Panc1 (cell line): ENCODE results near the gene PCGF1. TPM values are rescaled to one million over a fixed set of nuclear protein-coding genes. Genes with fewer than 3 reads are reported as not detected.

Experiments
- ATAC-seq: fragments of 200-7000 bp; cut with Tn5 transposase; 2 replicates; pipeline ENCODE4 v1.9.1; 2020; ENCODE audit warnings: mild to moderate bottlenecking, moderate library complexity
- BruUV-seq: library from RNA; stranded (reverse); fragments of 400-500 nt; replicated peaks from 2 replicates; lab custom pipeline; 2021; lab: Mats Ljungman, UMichigan
- CTCF ChIA-PET: fragments of 300-600 bp; sonication (Branson Sonifier 250); formaldehyde crosslinking; loops from one replicate; lab custom pipeline; 2022; ENCODE audit warnings: antibody characterized with exemption; lab: Charles Lee
- POLR2A ChIA-PET: fragments of 300-600 bp; sonication (Branson Sonifier 250); formaldehyde crosslinking; loops from one replicate; lab custom pipeline; 2022; ENCODE audit warnings: antibody characterized with exemption; lab: Charles Lee
- DNase-seq: peaks from one replicate; pipeline ENCODE4 v3.0.0-alpha.2; 2010; ENCODE audit warnings: low read depth, low spot score
- H3K27ac ChIP-seq: 2 replicates; pipeline ENCODE4 v1.5.1; 2011; ENCODE audit warnings: mild to moderate bottlenecking, low read length, inconsistent platforms
- H3K27me3 ChIP-seq: fragments of 200-500 bp; sonication (Bioruptor generic); 2 replicates; pipeline ENCODE4 v1.6.0; 2014; ENCODE audit warnings: low read length, inconsistent platforms; ENCODE audit not compliant: control insufficient read depth, insufficient read depth
- H3K36me3 ChIP-seq: fragments of 200-500 bp; sonication (Bioruptor generic); 2 replicates; pipeline ENCODE4 v1.5.1; 2014; ENCODE audit warnings: inconsistent platforms, mild to moderate bottlenecking, low read length, moderate library complexity; ENCODE audit not compliant: control insufficient read depth, insufficient read depth
- H3K4me1 ChIP-seq: 2 replicates; pipeline ENCODE4 v1.5.1; 2011; ENCODE audit warnings: inconsistent platforms, mild to moderate bottlenecking, low read length, moderate library complexity; ENCODE audit not compliant: control insufficient read depth, insufficient read depth
- H3K4me3 ChIP-seq, 2 experiments: 2 replicates each; pipeline ENCODE4 v1.5.1; 2011 to 2012; ENCODE audit warnings: low read depth in 2 of 2, low read length in 2 of 2, mild to moderate bottlenecking in 2 of 2, inconsistent platforms in 1 of 2, moderate library complexity in 1 of 2
- H3K9me3 ChIP-seq: fragments of 200-500 bp; sonication (Bioruptor generic); 2 replicates; pipeline ENCODE4 v1.5.1; 2014; ENCODE audit warnings: low read depth, mild to moderate bottlenecking, inconsistent platforms, low read length, moderate library complexity; ENCODE audit not compliant: control insufficient read depth, insufficient read depth
- CTCF ChIP-seq: fragments of 450-650 bp; IDR thresholded peaks from 2 replicates; pipeline ENCODE4 v1.5.1; 2017; ENCODE audit warnings: mild to moderate bottlenecking
- POLR2AphosphoS5 ChIP-seq: IDR thresholded peaks from 2 replicates; pipeline ENCODE4 v1.6.1; 2012; ENCODE audit warnings: mild to moderate bottlenecking, low read depth, low read length, moderate library complexity
- REST ChIP-seq, 2 experiments: IDR thresholded peaks; 2 replicates each; pipeline ENCODE4 v1.6.1; 2011 to 2012; ENCODE audit warnings: low read depth in 2 of 2, control low read depth in 1 of 2, low read length in 1 of 2, mild to moderate bottlenecking in 1 of 2, moderate library complexity in 1 of 2; ENCODE audit not compliant: insufficient read depth in 1 of 2
- SIN3A ChIP-seq: IDR thresholded peaks from 2 replicates; pipeline ENCODE4 v1.6.1; 2012; ENCODE audit warnings: low read depth, mild to moderate bottlenecking, low read length, moderate library complexity, borderline replicate concordance; ENCODE audit not compliant: insufficient read depth
- TCF7L2 ChIP-seq: IDR thresholded peaks from 2 replicates; pipeline ENCODE4 v1.6.1; 2011; ENCODE audit warnings: mild to moderate bottlenecking, low read depth, low read length, inconsistent platforms
- in situ Hi-C: cut with HindIII; loops from 2 replicates; pipeline ENCODE4 v1.10.0; 2016; ENCODE audit warnings: low sequenced_read_pairs, low pct_unique_long_range_greater_than_20kb
- intact Hi-C: fragments of 100-400 bp; cut with micrococcal nuclease; formaldehyde crosslinking; loops from one replicate; pipeline ENCODE4 v1.10.0; 2022; ENCODE audit not compliant: unreplicated experiment
- total RNA-seq: library from RNA; stranded (reverse); gene quantifications from one replicate; pipeline ENCODE4 v1.2.1, GENCODE V29; 2021; ENCODE audit not compliant: unreplicated experiment

Gene PCGF1
- total RNA-seq, 1 experiment from 2014 or later = 36.8 TPM

- in situ Hi-C loops (no loop called here), intact Hi-C loops (no loop called here)
- Histone ChIP-seq H3K27me3 (no peaks in the 10 kb centered on the region), H3K9me3 (no peaks in the 10 kb centered on the region), H3K27ac (no peak within 1 kb of the TSS), H3K4me3 (no peak within 1 kb of the TSS), H3K36me3 (peaks cover 3% of the 10 kb centered on the region), H3K4me1 (peaks cover 6% of the 10 kb centered on the region)
- BruUV-seq = no TSS peak
- TF ChIP-seq POLR2AphosphoS5 (peak; percentile 48), CTCF (no peak)
- ChIA-PET POLR2A (no interaction called here), CTCF (no interaction called here)
- no peak for ATAC-seq
- no peak for DNase-seq
Observed at GRCh38 chr2:74525717-74526648, 18.5 kb upstream of the PCGF1 start, which contains the start of gene DQX1. TSS of gene DQX1 (minus strand) at chr2:74526231. CDS start at chr2:74525729, 502 bp downstream.

GRCh38 chr2:74524955-74525716 is 17.6 kb upstream of the PCGF1 start:
- Histone ChIP-seq H3K36me3 (peaks cover 3% of the 10 kb centered on the region), H3K27me3 (no peaks in the 10 kb centered on the region), H3K4me1 (peaks cover 6% of the 10 kb centered on the region), H3K27ac (no peak overlapping the region), H3K9me3 (no peaks in the 10 kb centered on the region), H3K4me3 (no peak overlapping the region)
- ChIA-PET CTCF (no interaction called here), POLR2A (no interaction called here)
- TF ChIP-seq TCF7L2 (no peak), REST (IDR thresholded peaks at IDR 0.05; ENCODE audit: insufficient read depth in 1 of 2, low read depth in 2 of 2, low read length in 1 of 2) (no peak), SIN3A (no peak), POLR2AphosphoS5 (no peak), CTCF (no peak)
- BruUV-seq = no TSS peak
- intact Hi-C loops = no loop called here
- no peak for ATAC-seq
- in situ Hi-C loops = no loop called here
- no peak for DNase-seq
